GM19025 (cell line): ENCODE results near the gene MTA3.
"Not testable (repeated sequence)": the region's sequence is repeated elsewhere in the genome, so short reads cannot be mapped to it uniquely, and the experiment has no call there.

ENCODE experiments used
- ATAC-seq: cut with Tn5 transposase; IDR thresholded peaks from one replicate; pipeline ENCODE4 v1.9.1; 2021; ENCODE audit warnings: mild to moderate bottlenecking, low read depth, moderate library complexity; ENCODE audit not compliant: unreplicated experiment

MTA3 gene

GRCh38 chr2:42722320-42723190, 154.1 kb downstream of the MTA3 start:
- ATAC-seq = peak; percentile 97

DNA sequence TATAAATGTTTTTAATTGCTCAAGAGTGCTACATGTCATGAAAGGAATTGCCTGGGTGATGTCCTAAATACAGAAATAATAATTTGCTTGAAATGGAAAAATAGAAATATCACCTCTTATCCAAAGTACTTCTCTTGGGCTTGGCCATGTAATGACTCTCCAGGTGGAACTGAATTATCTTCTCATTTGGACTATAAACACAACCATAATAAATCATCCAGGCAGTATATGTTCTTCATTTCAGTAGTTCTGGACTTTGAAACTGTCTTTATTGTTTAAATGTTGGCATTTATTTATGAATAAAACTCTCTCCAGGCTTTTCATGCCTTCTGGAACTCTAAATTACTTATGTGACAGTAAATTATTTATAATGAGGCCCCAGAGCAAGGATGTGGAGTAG, 155.0 kb downstream of the MTA3 start:
- ATAC-seq = no peak

- ATAC-seq = no peak
Measured at GRCh38 chr2:42724886-42725285, 156.5 kb downstream of the MTA3 start.

DNA sequence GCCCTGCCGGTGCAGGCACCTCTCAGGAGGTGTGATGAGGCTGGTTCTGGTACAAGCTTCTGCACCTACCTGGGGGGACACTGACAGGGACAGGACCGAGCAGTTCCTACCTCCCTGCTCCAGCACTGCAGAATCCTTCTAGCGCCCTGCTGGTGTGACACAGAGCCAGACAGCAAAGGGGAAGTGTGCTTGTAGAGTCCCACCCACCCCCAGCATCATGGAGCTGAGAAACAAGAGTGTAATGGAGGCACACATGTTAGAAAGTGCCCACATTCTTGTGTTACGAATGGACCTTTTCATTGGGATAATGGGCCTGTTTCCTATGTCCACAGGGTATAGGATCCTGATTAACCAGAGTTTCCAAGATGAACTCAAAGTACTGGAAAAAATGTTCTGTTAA, 157.2 kb downstream of the MTA3 start:
- ATAC-seq = no peak

- no peak for ATAC-seq
Measured at GRCh38 chr2:42726680-42727079, 158.2 kb downstream of the MTA3 start.

DNA sequence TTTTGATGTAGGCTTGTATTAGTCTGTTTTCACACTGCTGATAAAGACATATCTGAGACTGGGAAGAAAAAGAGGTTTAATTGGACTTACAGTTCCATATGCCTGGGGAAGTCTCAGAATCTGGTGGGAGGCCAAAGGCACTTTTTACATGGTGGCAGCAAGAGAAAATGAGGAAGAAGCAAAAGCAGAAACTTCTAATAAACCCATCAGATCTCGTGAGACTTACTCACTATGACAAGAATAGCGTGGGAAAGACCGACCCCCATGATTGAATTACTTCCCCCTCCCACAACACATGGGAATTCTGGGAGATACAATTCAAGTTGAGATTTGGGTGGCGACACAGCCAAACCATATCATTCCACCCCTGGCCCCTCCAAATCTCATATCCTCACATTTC, 162.9 kb downstream of the MTA3 start:
- not testable (repeated sequence) for ATAC-seq

- ATAC-seq = no peak
Measured at GRCh38 chr2:42733852-42734251, 165.4 kb downstream of the MTA3 start.

DNA sequence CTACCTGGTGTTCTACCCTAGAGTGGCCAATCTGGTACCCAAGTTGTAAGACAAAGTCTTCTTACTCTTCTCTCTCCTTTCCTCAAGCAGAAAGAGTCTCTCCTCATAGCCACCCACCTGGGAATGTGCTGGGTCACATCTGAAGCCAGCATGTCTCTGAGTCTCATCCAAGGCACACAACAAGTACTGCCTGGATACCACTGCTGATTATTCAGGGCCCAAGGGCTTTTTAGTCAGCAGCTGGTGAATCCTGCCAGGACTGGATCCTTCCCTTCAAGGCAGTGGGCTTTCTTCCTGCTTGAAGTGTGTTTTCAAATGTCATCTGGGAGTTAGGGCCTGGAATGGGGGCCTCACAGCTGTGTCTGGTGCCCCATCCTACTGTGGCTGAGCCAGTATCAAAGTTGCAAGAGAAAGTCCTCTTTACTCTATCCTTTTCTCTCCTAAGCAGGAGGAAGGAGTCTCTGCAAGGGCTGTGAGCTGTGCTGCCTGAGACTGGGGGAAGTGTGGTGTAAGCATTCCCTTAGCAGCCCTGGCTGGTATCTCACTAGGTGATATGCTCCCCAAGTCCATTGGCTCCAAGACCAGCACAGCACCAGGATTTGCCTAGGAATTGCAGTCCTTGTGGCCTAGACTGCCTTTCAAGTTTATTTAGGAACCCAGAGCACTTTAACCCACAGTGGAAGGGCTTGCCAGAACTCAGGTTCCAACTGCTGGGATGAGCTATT, 168.3 kb downstream of the MTA3 start:
- ATAC-seq = no peak

DNA sequence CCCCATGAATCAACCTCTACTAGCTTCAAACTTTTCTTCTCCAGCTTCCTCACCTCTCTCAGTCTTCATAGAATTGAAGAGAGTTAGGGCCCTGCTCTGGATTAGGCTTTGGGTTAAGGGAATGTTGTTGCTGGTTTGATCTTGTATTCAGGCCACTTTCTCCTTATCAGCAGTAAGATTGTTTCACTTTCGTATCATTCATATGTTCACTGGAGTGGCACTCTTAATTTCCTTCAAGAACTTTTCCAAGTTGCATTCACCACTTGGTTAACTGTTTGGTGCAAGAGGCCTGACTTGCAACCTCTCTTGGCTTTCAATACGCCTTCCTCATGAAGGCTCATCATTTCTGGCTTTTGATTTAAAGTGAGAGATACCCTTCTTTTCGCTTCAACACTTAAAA, 172.7 kb downstream of the MTA3 start:
- ATAC-seq = no peak

DNA sequence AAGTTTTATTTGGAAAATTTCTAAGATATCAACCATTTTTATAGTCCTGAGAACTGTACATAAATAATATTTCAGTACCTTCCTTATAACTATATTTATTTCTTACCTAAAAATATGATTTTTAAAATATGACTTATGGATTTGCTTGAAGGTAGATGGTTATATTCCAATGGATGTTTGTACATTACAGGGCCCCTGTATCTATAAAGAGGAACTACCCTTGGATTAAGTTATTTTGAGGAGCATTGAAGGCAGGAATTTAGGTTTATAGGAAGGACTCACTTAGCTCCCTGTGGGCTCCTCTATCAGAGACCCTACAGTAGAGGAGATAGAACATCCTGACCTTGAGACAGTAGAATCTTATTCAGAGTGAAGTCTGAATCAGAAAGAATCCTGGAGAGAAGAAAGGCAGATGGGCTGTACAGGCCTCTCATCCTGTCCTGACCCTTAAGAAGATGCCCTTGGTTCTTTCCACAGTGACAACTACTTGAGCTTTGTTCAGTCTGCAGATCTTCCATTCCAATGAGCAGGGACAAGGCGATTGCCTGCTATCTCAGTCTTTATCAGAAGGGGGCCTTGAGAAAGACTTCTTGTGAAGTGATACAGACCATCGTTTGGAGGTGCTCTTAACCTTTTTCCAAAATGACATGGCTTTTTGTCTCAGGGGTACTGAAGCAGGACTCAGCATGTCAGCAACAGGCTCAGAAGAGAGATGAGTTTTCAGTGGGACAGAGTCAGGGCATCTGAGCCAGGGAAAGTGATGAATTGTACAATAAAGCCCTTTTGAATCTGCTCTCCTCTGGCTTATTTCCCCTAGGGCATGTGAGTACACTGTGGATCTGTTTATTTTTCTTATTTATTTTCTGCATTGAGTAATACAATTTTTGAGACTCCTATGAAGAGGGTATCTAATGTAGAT, 174.6 kb downstream of the MTA3 start:
- no peak for ATAC-seq

DNA sequence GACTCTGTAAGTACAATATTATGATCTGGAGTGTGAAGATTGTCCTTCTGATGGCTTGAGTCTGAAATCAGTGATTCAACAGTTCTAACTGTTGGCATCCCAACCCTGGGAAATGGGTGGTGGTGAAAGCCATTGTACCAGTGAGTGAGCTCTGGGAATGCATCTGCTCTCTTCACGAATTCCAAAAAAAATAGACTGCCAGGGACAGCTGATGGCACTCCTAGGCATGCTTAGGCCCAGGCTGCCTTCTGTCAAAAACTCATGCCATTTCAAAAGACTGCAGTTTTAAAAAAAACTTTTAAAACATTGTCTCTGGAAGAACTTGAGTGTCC, 175.2 kb downstream of the MTA3 start:
- no peak for ATAC-seq

- ATAC-seq = no peak
Measured at GRCh38 chr2:42744545-42745082, 176.2 kb downstream of the MTA3 start.

- no peak for ATAC-seq
Measured at GRCh38 chr2:42747422-42747821, 179.0 kb downstream of the MTA3 start.

GRCh38 chr2:42748840-42749239, 180.4 kb downstream of the MTA3 start:
- ATAC-seq = no peak

DNA sequence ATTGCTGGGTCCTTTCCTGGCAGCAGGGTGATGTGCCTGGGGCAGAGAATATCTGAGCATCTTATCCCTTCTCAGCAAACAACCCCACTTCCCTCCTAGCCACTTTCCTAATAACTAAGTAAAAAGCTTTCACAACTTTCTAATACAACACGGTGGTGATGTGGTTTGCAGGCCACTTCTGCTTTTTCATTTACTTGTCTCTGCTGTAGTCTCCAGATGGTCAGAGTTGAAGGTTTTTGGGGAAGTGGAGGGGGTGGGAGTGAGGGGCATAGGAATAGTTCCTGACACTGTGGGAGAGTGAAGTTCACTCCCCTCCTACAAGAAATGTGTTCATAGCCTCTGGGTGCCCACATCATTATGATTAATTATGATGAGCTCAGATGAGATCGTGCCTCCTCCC, 183.9 kb downstream of the MTA3 start:
- ATAC-seq = peak; percentile 59

GRCh38 chr2:42752816-42753813, 184.7 kb downstream of the MTA3 start:
- ATAC-seq = no peak

DNA sequence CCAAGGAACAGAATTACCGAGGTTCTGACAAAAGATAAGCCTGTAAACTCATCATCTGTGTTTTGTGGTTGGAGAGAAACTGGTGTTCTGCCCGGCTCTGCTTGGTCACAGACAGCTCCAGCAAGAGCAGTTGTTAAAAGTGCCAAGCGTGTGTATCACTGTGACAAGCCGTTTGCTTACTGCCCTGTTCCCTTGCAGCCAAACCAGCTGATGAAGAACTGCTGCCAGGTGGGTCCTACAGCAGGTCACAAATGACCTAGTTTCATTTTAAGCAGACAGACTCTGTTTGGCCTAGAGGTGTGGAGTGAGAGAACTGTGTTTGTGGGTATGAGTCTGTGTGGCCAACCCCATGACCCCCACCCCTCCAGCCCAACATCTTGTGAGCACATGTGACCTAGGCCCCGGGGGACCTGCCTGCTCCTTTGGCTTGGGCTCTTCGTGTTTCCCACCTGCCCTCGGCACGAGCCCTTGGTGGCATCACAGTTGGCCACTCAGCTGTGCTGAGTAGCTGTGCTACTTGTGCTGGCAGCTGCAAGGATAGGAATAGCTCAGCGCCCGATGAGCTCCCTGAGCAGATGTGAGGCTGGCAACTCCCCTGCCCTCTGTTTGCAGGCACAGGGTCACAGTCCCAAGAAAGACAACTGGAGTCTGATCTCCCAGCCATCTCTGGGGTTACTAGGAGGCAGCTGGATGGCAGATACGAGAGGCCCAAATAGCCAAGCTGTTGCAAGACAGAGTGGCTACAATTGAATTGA, 185.8 kb downstream of the MTA3 start:
- peak; percentile 47 for ATAC-seq

- no peak for ATAC-seq
Measured at GRCh38 chr2:42754776-42755140, 186.3 kb downstream of the MTA3 start.
